ENCODE data around the gene KRT2.

- TF ChIP-seq CTCF (IDR thresholded peaks at IDR 0.05) (no peak), POLR2A (IDR thresholded peaks at IDR 0.05) (no peak)
Observed at GRCh38 chr12:52682938-52683574, 31.0 kb upstream of the KRT2 start.
